Fibroblast of lung (primary cell): ENCODE results near the gene INTS12.

Experiments
- EZH2 ChIP-seq: IDR thresholded peaks from 2 replicates; pipeline ENCODE4 v1.5.1; 2012; ENCODE audit warnings: low read length, control low read depth, mild to moderate bottlenecking; ENCODE audit errors: missing control alignments
- TF ChIP-seq, protein P1 (sequence below), 2 donors: IDR thresholded peaks in 1 of 2; conservative IDR thresholded peaks in 1 of 2; 1 replicate in 1 of 2; 2 replicates in 1 of 2; pipeline ENCODE4 v1.5.1; 2011 to 2012; ENCODE audit warnings: low read length in 2 of 2, control low read depth in 1 of 2, inconsistent platforms in 1 of 2, low read depth in 1 of 2, mild to moderate bottlenecking in 1 of 2

DNA sequence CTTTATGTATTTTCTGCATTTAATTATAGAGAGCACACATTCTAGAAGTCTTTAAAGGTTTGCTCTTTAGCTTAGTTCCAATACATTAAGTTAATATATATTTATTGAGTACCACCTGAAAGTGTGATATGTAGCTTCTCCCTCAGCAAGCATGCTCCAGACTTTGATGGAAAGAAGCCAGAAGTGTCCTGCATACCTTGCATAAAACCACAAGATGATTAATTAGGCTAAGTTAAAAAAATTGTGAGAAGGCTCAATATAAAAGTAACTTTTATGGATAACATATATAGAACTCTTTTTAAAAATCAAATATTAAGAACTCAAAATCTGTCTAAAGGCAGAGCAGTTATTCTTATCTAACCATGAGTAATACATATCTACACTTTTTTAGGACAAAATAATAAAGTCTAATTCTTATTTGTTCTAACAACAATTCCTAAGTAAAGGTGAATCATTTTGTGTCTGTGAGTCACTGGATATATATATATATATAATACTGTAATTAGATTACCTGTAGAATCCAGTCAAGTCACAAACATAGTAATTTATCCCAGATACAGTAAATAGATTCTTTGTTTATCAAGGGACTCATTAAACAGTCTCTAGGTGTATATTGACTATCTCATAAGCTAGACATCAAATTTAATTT is 51.2 kb downstream of the INTS12 start:
- TF ChIP-seq, protein P1, sequence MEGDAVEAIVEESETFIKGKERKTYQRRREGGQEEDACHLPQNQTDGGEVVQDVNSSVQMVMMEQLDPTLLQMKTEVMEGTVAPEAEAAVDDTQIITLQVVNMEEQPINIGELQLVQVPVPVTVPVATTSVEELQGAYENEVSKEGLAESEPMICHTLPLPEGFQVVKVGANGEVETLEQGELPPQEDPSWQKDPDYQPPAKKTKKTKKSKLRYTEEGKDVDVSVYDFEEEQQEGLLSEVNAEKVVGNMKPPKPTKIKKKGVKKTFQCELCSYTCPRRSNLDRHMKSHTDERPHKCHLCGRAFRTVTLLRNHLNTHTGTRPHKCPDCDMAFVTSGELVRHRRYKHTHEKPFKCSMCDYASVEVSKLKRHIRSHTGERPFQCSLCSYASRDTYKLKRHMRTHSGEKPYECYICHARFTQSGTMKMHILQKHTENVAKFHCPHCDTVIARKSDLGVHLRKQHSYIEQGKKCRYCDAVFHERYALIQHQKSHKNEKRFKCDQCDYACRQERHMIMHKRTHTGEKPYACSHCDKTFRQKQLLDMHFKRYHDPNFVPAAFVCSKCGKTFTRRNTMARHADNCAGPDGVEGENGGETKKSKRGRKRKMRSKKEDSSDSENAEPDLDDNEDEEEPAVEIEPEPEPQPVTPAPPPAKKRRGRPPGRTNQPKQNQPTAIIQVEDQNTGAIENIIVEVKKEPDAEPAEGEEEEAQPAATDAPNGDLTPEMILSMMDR (conservative IDR thresholded peaks at IDR 0.05 in 1 of 2, IDR thresholded peaks at IDR 0.05 in 1 of 2; ENCODE audit: low read depth in 1 of 2, low read length in 2 of 2) = no peak
- TF ChIP-seq EZH2 = no peak
